ENCODE measurements around the gene PRR20G.

Gene PRR20G

DNA sequence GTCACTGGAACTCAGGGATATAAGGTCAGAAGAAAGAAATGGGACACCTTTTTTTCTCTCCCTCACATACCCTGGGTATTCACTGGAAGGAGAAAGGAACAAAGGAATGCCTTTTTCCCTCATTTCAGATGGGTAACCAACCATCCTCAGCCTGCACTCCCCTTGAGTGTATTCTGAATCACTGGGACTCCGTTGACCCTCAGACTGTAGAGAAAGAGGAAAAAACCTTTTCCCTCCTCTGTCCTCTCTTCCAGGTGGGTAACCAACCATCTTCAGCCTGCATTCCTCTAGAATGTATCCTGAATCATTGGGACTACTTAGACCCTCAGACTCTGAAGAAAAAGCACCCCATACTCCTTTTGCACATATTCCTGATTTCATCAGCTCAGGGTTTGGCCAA is 11.4 kb downstream of the PRR20G start:
- no peaks in the 10 kb centered on the region for H3K4me1 ChIP-seq (ENCODE audit: control insufficient read depth, insufficient read depth, low read length)
- ChIA-PET POLR2A (no interaction called here), CTCF (interaction anchor here (0.6 kb wide), 1 partner anchor 539 kb away, joined by 3 read pairs; no protein-coding TSS in a partner anchor)
- no peaks in the 10 kb centered on the region for H3K36me3 ChIP-seq (ENCODE audit: control insufficient read depth in 2 of 2, insufficient read depth in 1 of 2, low read length in 2 of 2)
- H3K9me3 ChIP-seq (ENCODE audit: control insufficient read depth, insufficient read depth, low read depth, low read length): no peaks in the 10 kb centered on the region
- H3K27ac ChIP-seq (ENCODE audit: extremely low read depth, low read depth, low read length): no peak overlapping the region
- no peak for TF ChIP-seq REST (tag by site-specific recombination; IDR thresholded peaks at IDR 0.05)
- TF ChIP-seq ZNF639 (tag by site-specific recombination; IDR thresholded peaks at IDR 0.05): no peak
- no peak for TF ChIP-seq ZNF354C (tag by site-specific recombination; IDR thresholded peaks at IDR 0.05; ENCODE audit: borderline replicate concordance, low read depth)
- no peak for TF ChIP-seq ZNF426 (tag by site-specific recombination; IDR thresholded peaks at IDR 0.05)
- TF ChIP-seq, protein P1, sequence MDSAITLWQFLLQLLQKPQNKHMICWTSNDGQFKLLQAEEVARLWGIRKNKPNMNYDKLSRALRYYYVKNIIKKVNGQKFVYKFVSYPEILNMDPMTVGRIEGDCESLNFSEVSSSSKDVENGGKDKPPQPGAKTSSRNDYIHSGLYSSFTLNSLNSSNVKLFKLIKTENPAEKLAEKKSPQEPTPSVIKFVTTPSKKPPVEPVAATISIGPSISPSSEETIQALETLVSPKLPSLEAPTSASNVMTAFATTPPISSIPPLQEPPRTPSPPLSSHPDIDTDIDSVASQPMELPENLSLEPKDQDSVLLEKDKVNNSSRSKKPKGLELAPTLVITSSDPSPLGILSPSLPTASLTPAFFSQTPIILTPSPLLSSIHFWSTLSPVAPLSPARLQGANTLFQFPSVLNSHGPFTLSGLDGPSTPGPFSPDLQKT (IDR thresholded peaks at IDR 0.05; ENCODE audit: borderline replicate concordance, low read depth, low read length): no peak
- no peak for TF ChIP-seq ZSCAN5A (tag by site-specific recombination; IDR thresholded peaks at IDR 0.05)
- no peak for TF ChIP-seq ZNF624 (tag by site-specific recombination; IDR thresholded peaks at IDR 0.05)
- TF ChIP-seq ZNF114 (tag by site-specific recombination; IDR thresholded peaks at IDR 0.05): no peak
- no peak for TF ChIP-seq ZBTB10 (tag by site-specific recombination; IDR thresholded peaks at IDR 0.05)
- TF ChIP-seq ZBTB21 (tag by site-specific recombination; IDR thresholded peaks at IDR 0.05): no peak
- TF ChIP-seq ZBTB6 (tag by site-specific recombination; IDR thresholded peaks at IDR 0.05): no peak
- no peak for TF ChIP-seq ZNF514 (tag by site-specific recombination; IDR thresholded peaks at IDR 0.05)
- TF ChIP-seq KLF1 (tag by site-specific recombination; IDR thresholded peaks at IDR 0.05): no peak
- no peak for TF ChIP-seq ZNF830 (tag by site-specific recombination; IDR thresholded peaks at IDR 0.05; ENCODE audit: low read depth)
- no peak for TF ChIP-seq ZIC2 (tag by site-specific recombination; IDR thresholded peaks at IDR 0.05)
- no peak overlapping the region for H3K4me3 ChIP-seq (ENCODE audit: low read depth, low read length)
